Prostate gland (tissue), 2 donors: ENCODE data around the gene RAET1E.

ENCODE experiments used
- CTCF ChIP-seq, 4 experiments: fragments of 200-600 bp in 2 of 4; fragments of 450-650 bp in 2 of 4; sonication (generic) in 2 of 4; IDR thresholded peaks; 1 replicate in 3 of 4; 2 replicates in 1 of 4; pipeline ENCODE4 v1.5.1; 2016 to 2019; ENCODE audit warnings: antibody characterized with exemption in 4 of 4, mild to moderate bottlenecking in 2 of 4, moderate library complexity in 2 of 4
- POLR2A ChIP-seq: fragments of 450-650 bp; IDR thresholded peaks from one replicate; pipeline ENCODE4 v1.6.1; 2016; ENCODE audit warnings: antibody characterized with exemption, mild to moderate bottlenecking

GRCh38 chr6:149881066-149881766 lies 16.7 kb downstream of the RAET1E start:
- no peak for TF ChIP-seq CTCF (IDR thresholded peaks at IDR 0.05)
- no peak for TF ChIP-seq POLR2A
